Neuron (in vitro differentiated cells): ENCODE data around the gene C1orf50.
"Not testable (repeated sequence)": the region's sequence is repeated elsewhere in the genome, so short reads cannot be mapped to it uniquely, and the experiment has no call there.

Experiments used
- H2AFZ ChIP-seq: one replicate; pipeline ENCODE4 v1.6.1; 2013; ENCODE audit warnings: low read depth, mild to moderate bottlenecking, inconsistent platforms, low read length, moderate library complexity
- H3K27me3 ChIP-seq: one replicate; pipeline ENCODE4 v1.6.1; 2013; ENCODE audit warnings: low read length; ENCODE audit not compliant: insufficient read depth
- H3K36me3 ChIP-seq: one replicate; pipeline ENCODE4 v1.6.1; 2013; ENCODE audit warnings: low read length; ENCODE audit not compliant: insufficient read depth
- H3K4me1 ChIP-seq: one replicate; pipeline ENCODE4 v1.6.1; 2013; ENCODE audit warnings: low read length; ENCODE audit not compliant: insufficient read depth
- H3K4me3 ChIP-seq: 2 replicates; pipeline ENCODE4 v1.5.1; 2013; ENCODE audit warnings: mild to moderate bottlenecking, low read length, moderate library complexity
- H3K9me3 ChIP-seq: one replicate; pipeline ENCODE4 v1.6.1; 2013; ENCODE audit warnings: low read length

The C1orf50 gene

GRCh38 chr1:42742617-42743316 is 24.3 kb upstream of the C1orf50 start:
- Histone ChIP-seq H3K4me3 (no peak overlapping the region), H3K36me3 (peaks cover 24% of the 10 kb centered on the region), H3K9me3 (no peaks in the 10 kb centered on the region), H3K4me1 (peaks cover 15% of the 10 kb centered on the region), H2AFZ (no peak overlapping the region), H3K27me3 (no peaks in the 10 kb centered on the region)

DNA sequence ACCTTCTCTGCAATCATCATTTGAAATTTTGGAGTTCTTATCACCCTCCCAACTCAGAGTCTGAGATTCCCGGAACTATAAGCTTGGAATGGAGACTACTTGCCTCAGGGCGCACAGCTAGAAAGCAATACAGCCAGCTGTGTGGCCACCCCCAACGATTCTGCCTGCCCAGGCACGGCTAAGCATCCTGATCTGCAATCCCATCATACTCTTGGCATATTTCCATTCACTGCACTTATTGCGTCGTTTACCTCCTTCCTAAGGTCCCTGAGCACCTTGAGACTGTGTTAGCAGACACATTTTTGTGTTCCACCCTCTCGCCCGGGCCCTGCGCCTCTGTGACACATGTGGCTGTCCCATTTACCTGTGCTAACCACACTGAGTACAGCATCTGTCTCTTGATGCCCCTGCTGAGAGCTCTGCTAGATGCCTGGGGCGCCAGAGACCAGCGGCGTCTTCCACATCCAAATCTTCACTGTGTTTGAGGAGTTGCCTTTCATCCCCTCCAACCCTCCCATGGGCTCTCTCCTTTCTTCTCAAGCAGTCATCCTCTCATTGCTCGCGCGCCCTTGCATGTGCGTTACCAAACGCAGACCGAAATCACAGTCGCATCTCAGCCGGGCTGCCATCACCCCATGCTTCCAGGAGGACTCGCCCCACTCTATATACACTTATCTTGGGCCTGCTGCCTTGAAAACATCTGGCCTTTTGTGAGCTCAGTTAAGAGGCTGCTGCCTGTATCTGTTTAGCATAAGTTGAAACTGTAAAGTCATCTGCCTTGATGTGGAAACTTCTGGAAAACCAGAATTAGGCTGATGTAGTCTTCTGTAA is 23.5 kb upstream of the C1orf50 start:
- no peaks in the 10 kb centered on the region for H3K27me3 ChIP-seq
- H3K4me1 ChIP-seq: peaks cover 15% of the 10 kb centered on the region
- no peak overlapping the region for H2AFZ ChIP-seq
- H3K9me3 ChIP-seq: no peaks in the 10 kb centered on the region
- H3K36me3 ChIP-seq: peaks cover 32% of the 10 kb centered on the region
- H3K4me3 ChIP-seq: no peak overlapping the region

DNA sequence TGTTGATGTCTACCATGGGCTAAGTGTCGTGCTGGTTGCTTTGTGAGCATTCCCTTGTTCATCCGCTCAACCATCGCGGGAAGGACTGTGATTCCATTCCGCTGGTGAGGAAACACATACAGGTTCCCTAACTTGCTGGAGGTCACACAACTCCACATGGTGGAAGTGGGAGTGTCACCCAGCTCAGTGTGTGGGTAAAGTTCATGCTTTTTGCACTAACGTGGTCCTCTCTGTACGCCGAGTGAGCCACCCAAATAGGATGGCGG is 23.0 kb upstream of the C1orf50 start:
- Histone ChIP-seq H3K4me1 (peaks cover 15% of the 10 kb centered on the region), H3K36me3 (peaks cover 38% of the 10 kb centered on the region), H3K4me3 (no peak overlapping the region), H3K9me3 (no peaks in the 10 kb centered on the region), H3K27me3 (no peaks in the 10 kb centered on the region), H2AFZ (no peak overlapping the region)

DNA sequence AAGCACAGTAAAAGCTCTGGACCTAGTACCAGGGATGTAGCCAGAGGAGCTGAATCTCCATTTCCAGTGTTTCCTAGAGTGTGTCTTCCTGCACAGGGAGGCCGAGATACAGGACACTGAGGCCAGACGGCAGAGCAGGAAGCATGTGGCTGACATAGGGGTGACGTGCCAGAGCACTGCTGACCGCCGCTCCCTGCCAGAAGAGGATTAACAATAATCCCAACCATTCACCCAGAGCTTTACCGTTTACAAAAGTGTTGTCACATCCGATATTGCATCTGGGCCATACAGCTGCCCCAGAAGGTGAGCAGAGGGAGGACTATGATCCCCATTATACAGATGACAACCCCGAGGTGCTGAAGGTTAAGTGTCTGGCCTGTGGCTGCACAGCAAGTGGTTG is 21.2 kb upstream of the C1orf50 start:
- H2AFZ ChIP-seq: no peak overlapping the region

GRCh38 chr1:42746436-42747105 is 20.5 kb upstream of the C1orf50 start:
- no peak overlapping the region for H2AFZ ChIP-seq
- H3K4me3 ChIP-seq: no peak overlapping the region
- peaks cover 5% of the 10 kb centered on the region for H3K9me3 ChIP-seq
- no peaks in the 10 kb centered on the region for H3K4me1 ChIP-seq
- no peaks in the 10 kb centered on the region for H3K27me3 ChIP-seq
- H3K36me3 ChIP-seq: peaks cover 51% of the 10 kb centered on the region

More for the DNA sequence above, 21.2 kb upstream of the C1orf50 start:
- Histone ChIP-seq H3K9me3 (peaks cover 4% of the 10 kb centered on the region), H3K36me3 (peaks cover 50% of the 10 kb centered on the region), H3K4me3 (no peak overlapping the region), H3K27me3 (no peaks in the 10 kb centered on the region), H3K4me1 (peaks cover 2% of the 10 kb centered on the region)

GRCh38 chr1:42747125-42747524 is 19.9 kb upstream of the C1orf50 start:
- Histone ChIP-seq H2AFZ (no peak overlapping the region), H3K36me3 (peaks cover 56% of the 10 kb centered on the region), H3K4me1 (no peaks in the 10 kb centered on the region), H3K4me3 (no peak overlapping the region), H3K27me3 (no peaks in the 10 kb centered on the region), H3K9me3 (peaks cover 10% of the 10 kb centered on the region)

DNA sequence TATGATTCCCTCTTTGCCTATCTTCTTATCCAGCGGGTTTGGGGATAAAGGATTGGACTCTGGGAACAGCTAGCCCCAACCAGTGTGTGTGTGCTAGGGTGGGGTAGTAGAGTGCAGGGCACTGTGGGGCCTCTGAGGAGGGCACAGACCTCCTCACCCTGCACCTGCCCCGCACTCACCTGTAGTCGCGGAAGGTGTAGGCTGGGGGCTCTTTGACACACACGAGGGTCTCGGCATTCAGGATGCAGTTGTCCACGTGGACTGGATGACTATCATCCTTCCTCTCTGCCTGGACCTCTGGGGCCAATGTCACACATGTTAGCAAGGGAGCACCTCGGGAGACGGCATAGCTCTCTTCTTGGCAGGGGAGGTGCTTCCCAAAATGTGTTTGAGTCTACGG is 19.0 kb upstream of the C1orf50 start:
- Histone ChIP-seq H3K36me3 (peaks cover 65% of the 10 kb centered on the region), H3K4me3 (no peak overlapping the region), H3K4me1 (no peaks in the 10 kb centered on the region), H3K27me3 (no peaks in the 10 kb centered on the region), H2AFZ (no peak overlapping the region), H3K9me3 (peaks cover 12% of the 10 kb centered on the region)

GRCh38 chr1:42748461-42749410 is 18.3 kb upstream of the C1orf50 start:
- Histone ChIP-seq H2AFZ (no peak overlapping the region), H3K36me3 (peaks cover 70% of the 10 kb centered on the region), H3K4me1 (no peaks in the 10 kb centered on the region), H3K4me3 (no peak overlapping the region), H3K9me3 (peaks cover 12% of the 10 kb centered on the region), H3K27me3 (no peaks in the 10 kb centered on the region)

GRCh38 chr1:42750041-42750440 is 17.0 kb upstream of the C1orf50 start:
- peaks cover 83% of the 10 kb centered on the region for H3K36me3 ChIP-seq
- peaks cover 12% of the 10 kb centered on the region for H3K9me3 ChIP-seq
- H3K4me1 ChIP-seq: no peaks in the 10 kb centered on the region
- no peak overlapping the region for H2AFZ ChIP-seq
- H3K27me3 ChIP-seq: no peaks in the 10 kb centered on the region
- no peak overlapping the region for H3K4me3 ChIP-seq

GRCh38 chr1:42751511-42752070 is 15.5 kb upstream of the C1orf50 start:
- H3K4me1 ChIP-seq, H3K27me3 ChIP-seq, H2AFZ ChIP-seq, H3K4me3 ChIP-seq: not testable (repeated sequence)
- H3K36me3 ChIP-seq: peaks cover 86% of the 10 kb centered on the region
- H3K9me3 ChIP-seq: peaks cover 12% of the 10 kb centered on the region

- Histone ChIP-seq H3K27me3 (no peaks in the 10 kb centered on the region), H2AFZ (no peak overlapping the region), H3K36me3 (peaks cover 81% of the 10 kb centered on the region), H3K4me1 (no peaks in the 10 kb centered on the region), H3K4me3 (no peak overlapping the region), H3K9me3 (peaks cover 12% of the 10 kb centered on the region)
Measured at GRCh38 chr1:42752284-42752683, 14.8 kb upstream of the C1orf50 start.

GRCh38 chr1:42753070-42753469 is 14.0 kb upstream of the C1orf50 start:
- peaks cover 80% of the 10 kb centered on the region for H3K36me3 ChIP-seq

More at GRCh38 chr1:42753070-42753469, 14.0 kb upstream of the C1orf50 start:
- H3K4me3 ChIP-seq: no peak overlapping the region
- H3K4me1 ChIP-seq: no peaks in the 10 kb centered on the region
- H3K9me3 ChIP-seq: peaks cover 12% of the 10 kb centered on the region
- H2AFZ ChIP-seq: no peak overlapping the region
- no peaks in the 10 kb centered on the region for H3K27me3 ChIP-seq
